ENCODE results near the gene PRKAB2. TPM values are rescaled to one million over a fixed set of nuclear protein-coding genes. Genes with fewer than 3 reads are reported as not detected.

Gene PRKAB2
- total and polyA plus RNA-seq, 2 of the 4 experiments (the other 2 are of a cell fraction), result 8.4 to 11.0 TPM

- Histone ChIP-seq H3K27ac (ENCODE audit: insufficient read depth, low read length) (no peak overlapping the region), H2BK120ac (ENCODE audit: low read depth, low read length) (no peak overlapping the region), H3K56ac (ENCODE audit: extremely low read depth, insufficient read depth, low read length) (no peak overlapping the region), H3K9ac (ENCODE audit: low read depth, low read length) (no peak overlapping the region), H3K4me1 (ENCODE audit: control insufficient read depth, insufficient read depth, low read length) (no peaks in the 10 kb centered on the region), H3K9me1 (ENCODE audit: insufficient read depth, low read length) (peaks cover 5% of the 10 kb centered on the region; the same call in 1 of the 2 replicates), H3K23ac (ENCODE audit: low read depth, low read length) (no peak overlapping the region), H3K4ac (ENCODE audit: low read depth, low read length) (no peak overlapping the region), H3K4me3 (ENCODE audit: insufficient read depth, low read depth, low read length) (no peak overlapping the region), H3K4me2 (ENCODE audit: low read depth, low read length) (no peak overlapping the region), H4K91ac (ENCODE audit: insufficient read depth, low read depth, low read length) (no peak overlapping the region), H3K18ac (ENCODE audit: low read depth, low read length) (no peak overlapping the region), H2BK15ac (ENCODE audit: low read depth, low read length) (no peak overlapping the region), H3K79me1 (ENCODE audit: low read depth in 1 of 2, low read length in 2 of 2) (peaks cover 0 to 11% of the 10 kb centered on the region in 2 experiments; a peak in 1 of 4 replicates), H2AFZ (replicated peaks; ENCODE audit: low read length, poor library complexity) (no peak overlapping the region), H2BK20ac (ENCODE audit: low read depth, low read length) (no peak overlapping the region), H3K27me3 (ENCODE audit: control insufficient read depth, insufficient read depth, low read length) (no peaks in the 10 kb centered on the region), H4K8ac (ENCODE audit: low read depth in 2 of 2, low read length in 2 of 2) (no peak overlapping the region), H3K36me3 (ENCODE audit: control insufficient read depth, insufficient read depth, low read length) (peaks cover 34% of the 10 kb centered on the region), H4K5ac (ENCODE audit: low read depth, low read length) (no peak overlapping the region), H3K14ac (replicated peaks; ENCODE audit: low read depth, low read length) (no peak overlapping the region), H2AK5ac (ENCODE audit: low read depth, low read length) (no peak overlapping the region), H3K9me3 (ENCODE audit: control insufficient read depth, insufficient read depth, low read length) (no peaks in the 10 kb centered on the region), H2AK9ac (replicated peaks; ENCODE audit: low read depth, low read length, poor library complexity) (no peak overlapping the region), H2BK5ac (ENCODE audit: low read depth, low read length, poor library complexity, severe bottlenecking) (no peak overlapping the region), H4K20me1 (ENCODE audit: insufficient read depth, low read length) (no peaks in the 10 kb centered on the region)
- ATAC-seq (ENCODE audit: low read depth) (no peak), DNase-seq (no peak)
- POLR2A ChIA-PET (ENCODE audit: unreplicated experiment), result no interaction called here
- WGBS, 2 experiments (ENCODE audit: extremely low coverage in 2 of 2, insufficient read length in 1 of 2), result 100% methylated on average over 1 of the region's 3 CpGs; no CpG with 5 or more reads in 1 of the 2 experiments
- CTCF ChIA-PET, result no interaction called here
- in situ Hi-C loops (cut with MboI; ENCODE audit: low sequenced_read_pairs) (no loop called here), dilution Hi-C loops (cut with HindIII; ENCODE audit: low sequenced_read_pairs, unreplicated experiment) (no loop called here), intact Hi-C loops (cut with micrococcal nuclease) (no loop called here)
- no peak for TF ChIP-seq RFX5 (IDR thresholded peaks at IDR 0.05; ENCODE audit: low read depth, low read length)
- TF ChIP-seq RCOR1 (IDR thresholded peaks at IDR 0.05; ENCODE audit: insufficient replicate concordance, low read length), result no peak
- no peak for TF ChIP-seq NFE2L2 (IDR thresholded peaks at IDR 0.05; ENCODE audit: low read depth, low read length)
- no peak for TF ChIP-seq MXI1 (IDR thresholded peaks at IDR 0.05; ENCODE audit: borderline replicate concordance, low read depth, low read length)
- no TSS peak for BruUV-seq (replicated peaks)
These were observed 15.6 kb downstream of the PRKAB2 start for GRCh38 chr1:147156642-147157041.

All from IMR-90 (cell line).